ENCODE measurements around the gene NRIP2.

NRIP2 gene

GRCh38 chr12:2844786-2845185, 10.0 kb upstream of the NRIP2 start:
- DNase-seq, result no peak

DNA sequence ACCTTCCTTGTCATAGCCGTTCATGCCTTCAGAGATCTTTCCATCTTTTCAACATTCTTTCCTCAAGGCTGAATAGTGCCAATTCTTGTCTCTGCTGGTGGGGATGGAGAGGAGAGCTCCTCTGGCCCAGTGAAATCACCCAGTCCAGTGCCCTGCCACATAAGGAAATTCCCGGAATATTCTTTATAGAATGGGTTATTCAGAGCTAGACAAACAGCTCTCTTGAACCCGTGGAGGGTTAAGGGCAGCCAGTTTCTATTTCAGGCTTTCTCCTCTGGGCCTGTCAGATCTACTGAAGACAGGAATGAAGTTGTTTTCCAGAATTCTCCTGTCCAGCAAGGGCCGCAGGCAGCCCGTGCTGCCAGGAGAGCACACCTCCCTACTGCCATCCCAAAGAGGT, 8.1 kb upstream of the NRIP2 start:
- DNase-seq, result no peak

GRCh38 chr12:2841056-2841650, 6.3 kb upstream of the NRIP2 start:
- DNase-seq, result no peak

GRCh38 chr12:2836574-2836973, 1.7 kb upstream of the NRIP2 start:
- no peak for DNase-seq

DNA sequence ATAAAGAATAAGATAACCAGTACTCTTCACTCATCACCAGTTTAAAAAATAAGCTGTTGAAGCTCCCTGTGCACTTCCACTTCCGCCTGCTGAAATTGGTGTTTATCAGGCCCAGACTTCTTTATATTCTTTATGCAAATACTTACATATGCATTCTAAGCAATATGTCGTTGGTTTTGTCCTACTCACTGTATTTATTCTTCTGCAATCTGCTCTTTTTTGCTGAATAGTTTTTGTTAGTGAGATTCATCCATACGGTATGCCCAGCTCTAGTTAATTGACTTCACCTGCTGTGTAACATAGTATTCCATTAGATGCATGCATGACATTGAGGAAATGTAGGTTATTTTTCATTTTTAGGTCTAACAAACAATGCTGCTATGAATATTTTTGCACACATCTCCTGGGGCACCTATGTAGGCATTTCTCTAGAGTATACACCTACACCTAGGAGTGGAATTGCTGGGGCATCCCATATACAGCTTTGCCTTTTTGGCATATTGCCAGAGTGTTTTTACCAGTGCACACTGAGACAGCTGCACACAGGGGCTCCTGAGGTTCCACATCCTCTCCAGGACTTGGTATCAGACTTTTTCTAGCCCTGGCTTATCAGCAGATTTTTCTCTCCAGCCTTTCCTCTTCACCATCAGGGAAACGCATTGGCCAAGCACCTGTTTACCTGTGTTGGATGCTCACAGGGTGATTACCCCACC, 1.0 kb upstream of the NRIP2 start:
- DNase-seq, result no peak

DNA sequence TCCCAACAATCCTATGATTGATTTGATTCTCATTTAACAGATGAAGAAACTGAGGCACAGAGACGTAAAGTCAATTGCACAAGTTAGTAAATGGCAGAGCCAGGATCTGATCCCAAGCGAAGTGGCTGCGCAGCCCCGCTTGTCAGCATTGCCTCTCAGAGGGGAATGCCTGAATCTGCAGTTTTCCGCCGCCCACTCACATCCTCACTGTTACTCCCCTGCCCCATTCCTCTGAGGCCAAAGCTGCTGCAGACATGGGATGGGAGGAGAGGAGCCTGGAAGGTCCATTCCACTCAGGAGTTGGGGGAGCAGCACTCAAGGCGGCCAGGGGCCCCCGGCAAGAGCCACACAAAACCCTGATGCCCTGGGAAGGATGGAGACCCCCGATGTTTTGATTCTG, 1.0 kb downstream of the NRIP2 start:
- DNase-seq, result no peak

DNA sequence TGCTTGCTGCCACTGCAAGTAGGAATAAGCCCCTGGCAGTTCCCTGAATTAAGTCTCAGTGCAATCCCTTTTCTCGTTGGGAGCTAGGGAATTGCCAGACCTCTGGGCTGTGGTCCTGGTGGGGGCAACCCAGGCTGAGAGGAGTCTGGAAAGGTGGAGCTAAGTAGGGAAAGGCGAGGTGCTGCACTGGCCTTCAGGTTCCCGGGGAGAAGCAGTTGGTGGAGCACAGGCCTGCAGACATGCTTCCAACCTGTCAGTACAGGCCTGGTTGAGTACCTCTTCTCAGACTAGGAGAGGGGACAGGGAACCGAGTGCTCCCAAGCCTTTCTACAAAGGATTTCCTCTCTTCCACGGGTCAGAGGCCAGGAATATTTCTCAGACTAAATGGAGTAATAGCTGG, 1.5 kb downstream of the NRIP2 start:
- DNase-seq, result no peak

DNA sequence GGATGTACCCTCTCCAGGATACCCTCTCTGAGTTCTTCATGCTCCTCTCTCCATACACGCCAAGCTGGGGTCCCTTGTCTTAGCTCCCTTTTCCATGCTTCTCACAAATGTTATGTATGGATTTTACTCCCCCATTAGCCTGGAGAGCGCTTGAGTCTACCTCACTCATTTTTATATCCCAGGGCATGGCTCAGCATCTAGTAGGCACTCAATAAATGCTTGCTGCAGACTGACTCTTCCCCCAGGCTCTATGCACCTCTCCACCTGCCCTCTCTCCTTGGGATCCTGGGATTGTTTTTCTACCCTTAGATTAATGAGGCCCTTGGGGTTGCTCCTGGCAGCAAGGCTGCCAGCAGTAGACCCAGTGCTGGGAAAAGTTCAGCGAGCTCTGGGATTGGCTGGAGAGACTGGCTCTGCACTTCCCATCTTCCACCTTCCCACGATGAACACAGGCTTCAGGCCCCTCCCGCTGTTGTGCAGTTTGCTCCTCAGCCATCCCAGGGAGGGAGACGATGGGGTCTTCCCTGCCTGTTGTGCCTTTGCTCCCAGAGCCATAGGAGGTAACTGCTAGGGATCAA, 2.2 kb downstream of the NRIP2 start:
- no peak for DNase-seq

DNA sequence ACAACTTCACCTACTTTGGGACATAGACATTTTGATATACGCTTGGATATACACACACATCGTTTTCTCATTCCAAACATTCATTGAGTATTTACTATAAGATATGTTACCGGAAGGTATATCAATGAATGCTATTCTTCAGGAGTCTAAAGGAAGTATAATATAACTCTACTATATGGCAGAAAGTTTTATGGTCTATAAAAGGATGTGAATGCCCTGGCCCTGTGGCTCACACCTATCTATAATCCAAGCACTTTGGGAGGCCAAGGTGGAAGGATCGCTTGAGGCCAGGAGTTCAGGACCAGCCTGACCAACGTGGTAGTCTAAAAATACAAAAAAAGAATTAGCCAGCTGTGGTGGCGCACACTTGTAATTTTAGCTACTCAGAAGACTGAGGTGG, 5.6 kb downstream of the NRIP2 start:
- DNase-seq, result no peak

GRCh38 chr12:2826721-2827515, 7.9 kb downstream of the NRIP2 start:
- DNase-seq, result no peak

DNA sequence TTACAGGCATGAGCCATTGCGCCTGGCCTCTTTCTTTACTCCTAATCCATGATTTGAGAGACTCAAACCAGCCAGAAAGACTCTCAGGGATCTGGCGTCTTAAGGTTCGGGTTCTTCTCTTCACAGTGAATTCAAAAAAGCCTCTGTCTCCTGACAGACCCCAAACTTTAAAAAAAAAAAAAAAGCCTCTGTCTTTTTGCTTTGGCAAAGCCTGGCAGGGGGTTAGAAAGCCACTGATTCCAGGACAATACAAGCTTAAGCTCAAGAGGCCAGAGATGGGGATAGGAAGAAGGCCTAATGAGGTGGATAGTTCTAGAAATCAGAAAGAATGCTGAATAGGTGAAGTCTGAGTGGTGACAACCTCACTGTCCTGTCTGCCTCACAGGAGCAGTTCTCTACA, 8.8 kb downstream of the NRIP2 start:
- DNase-seq, result no peak

DNA sequence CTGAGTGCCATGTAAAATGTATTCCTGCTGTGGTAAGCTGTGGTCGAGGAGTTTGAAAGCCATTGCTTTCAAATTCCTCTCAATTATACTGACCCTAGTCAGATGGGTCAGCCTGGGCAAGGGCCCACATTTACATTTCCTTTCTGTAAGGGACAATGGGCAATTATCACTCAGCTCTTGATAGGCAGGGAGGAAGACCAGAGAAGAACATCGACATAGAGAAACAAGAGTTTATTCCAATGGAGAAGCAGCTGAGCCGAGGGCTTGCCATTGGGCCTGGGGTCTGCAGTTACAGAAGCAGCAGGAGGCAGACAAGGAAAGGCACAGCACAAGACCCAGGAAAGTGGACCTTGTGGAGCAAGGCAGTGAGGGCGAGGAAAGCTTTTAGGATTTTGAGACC, 9.7 kb downstream of the NRIP2 start:
- no peak for DNase-seq

GRCh38 chr12:2824541-2824940, 10.3 kb downstream of the NRIP2 start:
- DNase-seq, result no peak

DNA sequence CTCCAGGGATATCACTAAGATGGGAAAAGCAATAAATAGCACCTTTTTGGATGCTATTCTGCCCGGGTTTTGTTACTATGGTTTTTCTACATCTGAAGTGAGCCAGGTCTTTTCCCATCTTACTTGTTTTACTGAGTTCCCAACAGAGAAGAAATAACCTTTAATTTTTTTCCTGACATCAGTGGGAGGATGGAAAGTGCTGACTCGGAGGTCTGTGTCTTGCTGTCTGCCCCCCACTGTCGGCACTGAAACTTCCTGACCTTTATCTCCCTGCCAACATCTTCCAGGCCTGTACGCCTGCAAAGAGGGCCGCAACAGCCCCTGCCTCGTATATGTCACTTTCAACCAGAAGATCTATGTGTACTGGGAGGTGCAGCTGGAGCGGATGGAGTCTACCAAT, 11.4 kb downstream of the NRIP2 start:
- no peak for DNase-seq

GRCh38 chr12:2820432-2820831, 14.4 kb downstream of the NRIP2 start:
- no peak for DNase-seq

- DNase-seq, result no peak
Measured at GRCh38 chr12:2819810-2820209, 15.0 kb downstream of the NRIP2 start.

DNA sequence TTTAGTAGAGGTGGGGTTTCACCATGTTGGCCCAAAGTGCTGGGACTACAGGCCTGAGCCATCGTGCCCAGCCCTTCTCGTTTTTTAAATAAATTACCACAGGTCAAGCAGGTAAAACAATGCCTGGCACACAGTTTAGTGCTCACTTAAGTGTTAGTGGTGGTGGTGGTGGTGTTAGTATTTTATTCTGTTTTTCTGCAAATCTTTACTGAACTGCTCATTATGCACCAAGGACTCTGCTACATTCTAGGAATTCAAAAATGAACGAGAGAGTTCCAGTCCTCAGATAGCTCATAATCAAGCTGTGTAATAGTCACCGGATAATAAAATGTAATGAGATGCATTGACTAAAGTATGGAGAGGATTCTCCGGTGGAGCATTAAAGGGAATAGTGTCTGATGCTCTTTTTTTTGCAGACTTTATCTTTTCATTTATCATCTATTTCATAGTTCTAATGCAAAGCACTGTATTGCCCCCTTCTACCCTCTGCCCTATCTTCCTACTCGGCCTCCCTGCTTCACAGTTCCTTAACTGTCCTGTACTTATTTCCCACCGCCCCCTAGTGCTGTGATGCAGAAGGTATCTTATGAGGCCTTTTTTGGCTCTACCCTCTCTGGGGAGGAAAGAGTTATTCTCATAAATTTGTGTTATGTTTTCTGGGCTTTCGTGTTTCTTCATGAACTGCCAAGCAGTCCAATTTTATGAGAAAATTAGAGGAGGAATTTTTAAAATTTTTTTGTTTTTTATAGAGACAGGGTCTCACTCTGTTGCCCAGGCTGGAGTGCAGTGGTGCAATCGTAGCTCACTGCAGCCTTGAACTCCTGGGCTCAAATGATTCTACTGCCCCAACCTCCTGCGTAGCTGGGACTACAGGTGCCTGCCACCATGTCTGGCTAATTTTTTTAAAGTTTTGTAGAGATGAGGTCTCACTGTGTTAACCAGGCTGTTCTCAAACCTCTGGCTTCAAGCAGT, 21.3 kb downstream of the NRIP2 start:
- DNase-seq, result no peak

DNA sequence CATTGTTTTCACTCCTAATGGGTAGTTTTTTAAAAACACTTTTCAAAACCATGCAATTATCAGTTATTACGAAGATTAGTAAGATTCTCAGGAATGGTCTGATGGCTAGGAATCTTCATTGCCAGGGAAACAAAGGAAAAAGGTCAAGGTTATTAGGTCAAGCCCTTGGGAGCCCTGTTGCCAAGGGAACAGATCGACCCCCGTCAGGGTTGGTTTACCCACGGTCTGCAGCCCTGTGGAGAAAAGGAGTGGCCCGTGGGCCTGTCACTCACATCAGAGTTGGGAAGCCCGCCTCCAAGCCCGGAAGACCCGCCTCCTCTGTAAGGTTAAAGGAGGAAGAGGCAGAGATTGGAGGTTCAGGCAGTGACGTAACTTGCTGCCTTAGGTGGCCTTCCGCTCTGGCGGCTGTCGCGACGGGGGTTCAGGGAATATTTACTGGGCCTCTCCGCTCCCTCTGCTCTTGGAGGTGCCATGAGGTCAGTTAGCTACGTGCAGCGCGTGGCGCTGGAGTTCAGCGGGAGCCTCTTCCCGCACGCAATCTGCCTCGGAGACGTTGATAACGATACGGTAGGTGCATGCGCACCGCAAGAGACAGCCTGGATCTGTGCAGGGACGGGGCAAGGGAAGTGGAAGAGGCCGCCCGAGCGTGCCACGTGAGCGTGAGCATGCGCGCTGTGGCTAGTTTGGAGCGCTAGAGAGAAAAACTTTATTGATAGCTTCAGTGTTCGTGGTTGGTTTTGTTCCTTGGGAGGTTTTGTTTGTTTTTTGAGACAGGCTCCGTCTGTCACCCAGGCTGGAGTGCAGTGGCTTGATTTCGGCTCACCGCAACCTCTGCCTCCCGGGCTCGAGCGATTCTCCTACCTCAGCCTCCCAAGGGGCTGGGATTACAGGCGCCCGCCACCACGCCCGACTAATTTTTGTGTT, 22.3 kb downstream of the NRIP2 start, which contains the start of gene ITFG2:
ITFG2 (plus strand) TSS at position 379 of the 924 bp plus-strand sequence; CDS start at position 472, 93 bp downstream.
- DNase-seq, result peak; percentile 94

GRCh38 chr12:2811801-2812200, 23.0 kb downstream of the NRIP2 start:
- no peak for DNase-seq

DNA sequence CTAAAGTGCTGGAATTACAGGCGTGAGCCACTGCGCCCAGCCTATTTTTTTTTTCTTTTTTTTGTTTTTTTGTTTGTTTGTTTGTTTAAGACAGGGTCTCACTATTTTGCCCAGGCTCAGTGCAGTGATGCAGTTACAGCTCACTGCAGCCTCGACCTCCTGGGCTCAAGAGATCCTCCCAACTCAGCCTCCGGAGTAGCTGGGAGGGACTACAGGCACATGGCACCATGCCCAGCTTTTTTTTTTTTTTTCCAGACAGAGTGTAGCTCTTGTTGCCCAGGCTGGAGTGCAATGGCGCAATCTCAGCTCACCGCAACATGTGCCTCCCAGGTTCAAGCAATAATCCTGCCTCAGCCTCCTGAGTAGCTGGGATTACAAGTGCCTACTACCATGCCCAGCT, 28.1 kb downstream of the NRIP2 start:
- no peak for DNase-seq

GRCh38 chr12:2805143-2805520, 29.7 kb downstream of the NRIP2 start:
- no peak for DNase-seq
